Fibroblast of skin of back (primary cell): Measurements from ENCODE around the gene TIMM13.

Source experiments
- DNase-seq: peaks from one replicate; pipeline ENCODE4 v3.0.0-alpha.2; 2013

Gene TIMM13

GRCh38 chr19:2380567-2380966 lies 46.8 kb downstream of the TIMM13 start:
- DNase-seq = no peak

- DNase-seq = no peak
These were observed 50.4 kb downstream of the TIMM13 start for GRCh38 chr19:2376784-2377519.
